Measurements from ENCODE around the gene KLF15.

DNA sequence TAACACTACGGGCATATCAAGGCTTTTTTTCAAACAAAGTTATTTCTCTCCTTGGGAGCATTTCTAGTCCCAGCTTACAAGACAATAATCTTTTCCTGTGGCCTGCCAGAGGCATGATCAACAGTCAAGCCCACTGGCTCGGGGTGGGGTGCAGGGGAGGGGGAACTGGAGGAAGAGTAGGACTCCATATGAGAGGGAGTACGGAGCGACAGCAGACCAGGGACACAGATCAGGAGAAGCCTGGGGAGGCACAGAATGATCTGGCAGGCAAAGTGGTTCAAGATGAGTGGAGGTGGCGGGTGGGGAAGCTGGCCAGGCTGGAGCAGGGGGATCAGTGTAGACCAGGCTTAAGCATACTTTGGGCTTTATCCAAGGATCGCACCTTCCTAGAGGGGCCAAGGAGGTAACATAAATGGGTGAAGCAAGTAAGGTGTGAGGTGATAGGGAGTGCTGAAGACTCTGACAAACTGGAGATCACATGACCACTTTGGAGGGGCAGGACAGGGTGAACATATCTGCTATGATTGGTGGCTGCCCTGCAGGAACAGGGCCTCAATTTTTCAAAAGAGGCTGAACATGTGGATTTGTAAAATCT lies 37.4 kb downstream of the KLF15 start:
- TF ChIP-seq EZH2phosphoT487 (IDR thresholded peaks at IDR 0.05; ENCODE audit: borderline replicate concordance, low read length), result no peak
- TF ChIP-seq, protein P1, sequence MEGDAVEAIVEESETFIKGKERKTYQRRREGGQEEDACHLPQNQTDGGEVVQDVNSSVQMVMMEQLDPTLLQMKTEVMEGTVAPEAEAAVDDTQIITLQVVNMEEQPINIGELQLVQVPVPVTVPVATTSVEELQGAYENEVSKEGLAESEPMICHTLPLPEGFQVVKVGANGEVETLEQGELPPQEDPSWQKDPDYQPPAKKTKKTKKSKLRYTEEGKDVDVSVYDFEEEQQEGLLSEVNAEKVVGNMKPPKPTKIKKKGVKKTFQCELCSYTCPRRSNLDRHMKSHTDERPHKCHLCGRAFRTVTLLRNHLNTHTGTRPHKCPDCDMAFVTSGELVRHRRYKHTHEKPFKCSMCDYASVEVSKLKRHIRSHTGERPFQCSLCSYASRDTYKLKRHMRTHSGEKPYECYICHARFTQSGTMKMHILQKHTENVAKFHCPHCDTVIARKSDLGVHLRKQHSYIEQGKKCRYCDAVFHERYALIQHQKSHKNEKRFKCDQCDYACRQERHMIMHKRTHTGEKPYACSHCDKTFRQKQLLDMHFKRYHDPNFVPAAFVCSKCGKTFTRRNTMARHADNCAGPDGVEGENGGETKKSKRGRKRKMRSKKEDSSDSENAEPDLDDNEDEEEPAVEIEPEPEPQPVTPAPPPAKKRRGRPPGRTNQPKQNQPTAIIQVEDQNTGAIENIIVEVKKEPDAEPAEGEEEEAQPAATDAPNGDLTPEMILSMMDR (IDR thresholded peaks at IDR 0.05; ENCODE audit: low read depth, low read length, poor library complexity, severe bottlenecking), result no peak
